GM23248 (cell line): ENCODE data around the gene NUP188. TPM values are rescaled to one million over a fixed set of nuclear protein-coding genes. Genes with fewer than 3 reads are reported as not detected.
A peak's percentile ranks its signal among the peaks of the same experiment; 100 is the strongest.

ENCODE experiments used
- DNase-seq: peaks from one replicate; pipeline ENCODE4 v3.0.0-alpha.2; 2015
- H2AFZ ChIP-seq: fragments of 200-600 bp; sonication (generic); 2 replicates; pipeline ENCODE4 v1.6.1; 2016; ENCODE audit warnings: antibody characterized with exemption
- H3F3A ChIP-seq: fragments of 200-600 bp; sonication (generic); 2 replicates; pipeline ENCODE4 v1.6.1; 2016; ENCODE audit warnings: mild to moderate bottlenecking, antibody characterized with exemption, mixed run types; ENCODE audit not compliant: insufficient read depth
- H3K27ac ChIP-seq: fragments of 200-600 bp; sonication (generic); 2 replicates; pipeline ENCODE4 v1.5.1; 2016; ENCODE audit warnings: mild to moderate bottlenecking
- H3K27me3 ChIP-seq: fragments of 200-600 bp; sonication (generic); replicated peaks from 2 replicates; pipeline ENCODE4 v1.6.1; 2016; ENCODE audit warnings: mild to moderate bottlenecking; ENCODE audit not compliant: insufficient read depth
- H3K36me3 ChIP-seq: fragments of 200-600 bp; sonication (generic); 2 replicates; pipeline ENCODE4 v1.6.1; 2016; ENCODE audit warnings: low read depth, mild to moderate bottlenecking
- H3K4me1 ChIP-seq: fragments of 200-600 bp; sonication (generic); 2 replicates; pipeline ENCODE4 v1.6.1; 2016; ENCODE audit warnings: mild to moderate bottlenecking; ENCODE audit not compliant: insufficient read depth
- H3K4me2 ChIP-seq: fragments of 200-600 bp; sonication (generic); one replicate; pipeline ENCODE4 v1.6.1; 2016; ENCODE audit warnings: mild to moderate bottlenecking; ENCODE audit not compliant: unreplicated experiment
- H3K4me3 ChIP-seq: fragments of 200-600 bp; sonication (generic); 2 replicates; pipeline ENCODE4 v1.5.1; 2016; ENCODE audit warnings: mild to moderate bottlenecking
- H3K79me2 ChIP-seq: fragments of 200-600 bp; sonication (generic); 2 replicates; pipeline ENCODE4 v1.6.1; 2016; ENCODE audit warnings: mild to moderate bottlenecking; ENCODE audit not compliant: insufficient read depth
- H3K9ac ChIP-seq: fragments of 200-600 bp; sonication (generic); 2 replicates; pipeline ENCODE4 v1.6.1; 2016; ENCODE audit warnings: mild to moderate bottlenecking
- H3K9me2 ChIP-seq: fragments of 200-600 bp; sonication (generic); 2 replicates; pipeline ENCODE4 v1.6.1; 2016; ENCODE audit warnings: mixed run types, mild to moderate bottlenecking, moderate library complexity; ENCODE audit not compliant: insufficient read depth
- H3K9me3 ChIP-seq: fragments of 200-600 bp; sonication (generic); one replicate; pipeline ENCODE4 v1.6.1; 2017; ENCODE audit warnings: low read depth
- H4K20me1 ChIP-seq: fragments of 200-600 bp; sonication (generic); 2 replicates; pipeline ENCODE4 v1.6.0; 2016; ENCODE audit not compliant: insufficient read depth
- EZH2 ChIP-seq: fragments of 200-600 bp; sonication (generic); IDR thresholded peaks from 2 replicates; pipeline ENCODE4 v1.6.1; 2018; ENCODE audit warnings: antibody characterized with exemption, mild to moderate bottlenecking; ENCODE audit not compliant: insufficient read depth, poor library complexity, severe bottlenecking
- EZH2phosphoT487 ChIP-seq: fragments of 200-600 bp; sonication (generic); IDR thresholded peaks from 2 replicates; pipeline ENCODE4 v1.6.1; 2018; ENCODE audit warnings: antibody characterized with exemption, moderate library complexity, mild to moderate bottlenecking, low read depth; ENCODE audit not compliant: insufficient read depth
- WGBS, 2 experiments: methylation state at CpG; one replicate each; pipeline ENCODE4 v1.1.6; 2015 to 2017; ENCODE audit warnings: low lambda C conversion rate in 2 of 2, low coverage in 1 of 2; ENCODE audit errors: missing lambda C conversion rate in 2 of 2; 5-methylcytosine and 5-hydroxymethylcytosine counted together
- in situ Hi-C: fragments of 300-500 bp; cut with MboI; formaldehyde crosslinking; loops from 2 replicates; pipeline ENCODE4 v1.15.0; 2020
- polyA plus RNA-seq: library from polyadenylated mRNA; unstranded; fragments of >200 nt; fragmentation: Nextera tagmentation; extraction: Ambion mirVana; gene quantifications from 2 replicates; pipeline ENCODE4 v1.2.1, GENCODE V29; 2016
- total RNA-seq: library from RNA; depleted of rRNA; stranded (reverse); fragments of >200 nt; shearing (Covaris generic); gene quantifications from 2 replicates; pipeline ENCODE4 v1.2.3, GENCODE V29; 2014

The NUP188 gene
- total and polyA plus RNA-seq, 2 experiments from 2014 or later: 24.9 to 45.9 TPM

DNA sequence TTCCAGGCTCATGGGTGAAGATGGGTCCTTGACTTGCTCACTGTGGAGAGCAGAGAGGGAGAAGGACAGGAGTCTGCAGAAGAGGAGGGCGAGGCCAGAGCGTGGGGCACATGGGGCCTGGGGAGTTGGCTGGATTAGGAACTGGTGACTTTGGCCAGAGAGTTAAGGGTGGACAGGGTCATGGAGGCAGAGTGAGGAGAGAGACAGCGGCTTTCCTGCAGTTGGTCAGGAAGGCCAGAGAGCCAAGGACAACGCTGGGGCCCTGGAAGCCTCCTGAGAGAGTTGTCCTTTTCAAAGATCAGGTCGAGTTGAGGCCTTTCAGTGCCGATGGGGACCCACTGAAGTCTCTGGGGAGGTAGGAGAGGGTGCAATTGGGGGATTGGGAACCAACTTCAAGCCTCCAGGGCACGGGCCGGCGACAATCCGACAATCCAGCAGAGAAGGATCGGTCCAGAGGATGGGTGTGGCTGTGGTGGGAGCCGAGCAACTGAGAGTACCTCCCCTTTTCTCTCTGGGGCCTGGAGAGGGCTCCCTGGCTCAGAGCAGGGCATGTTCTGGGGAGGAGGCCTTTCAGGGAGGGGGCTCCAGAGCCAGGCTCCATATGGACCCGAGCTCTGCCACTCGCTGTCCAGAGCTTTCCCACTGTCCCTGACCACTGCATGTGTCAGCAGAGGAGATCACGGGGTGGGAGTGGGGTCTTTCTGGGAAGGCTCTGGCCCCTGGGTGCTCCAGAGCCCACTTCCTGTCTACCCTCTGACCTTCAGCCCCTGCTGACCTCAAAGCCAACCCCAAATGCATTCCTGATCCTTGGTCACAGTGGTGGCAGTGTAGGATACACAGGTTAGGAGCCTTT is 34.2 kb upstream of the NUP188 start:
- Histone ChIP-seq H3K9ac (no peak overlapping the region), H3F3A (peaks cover 20% of the 10 kb centered on the region), H3K36me3 (peaks cover 10% of the 10 kb centered on the region; the same call in 1 of the 2 replicates), H3K79me2 (peaks cover 80% of the 10 kb centered on the region), H3K9me3 (no peaks in the 10 kb centered on the region), H3K27me3 (no peaks in the 10 kb centered on the region), H4K20me1 (no peaks in the 10 kb centered on the region), H3K27ac (peak overlapping the region; percentile 33), H3K4me3 (no peak overlapping the region), H3K9me2 (no peaks in the 10 kb centered on the region), H3K4me1 (peaks cover 41% of the 10 kb centered on the region), H3K4me2 (peak overlapping the region; percentile 77), H2AFZ (no peak overlapping the region)
- DNase-seq: peak; percentile 38
- TF ChIP-seq EZH2phosphoT487 (no peak), EZH2 (no peak)
- in situ Hi-C loops: no loop called here
- WGBS, 2 experiments: 38 to 41% methylated on average over 15 of the region's 15 CpGs

DNA sequence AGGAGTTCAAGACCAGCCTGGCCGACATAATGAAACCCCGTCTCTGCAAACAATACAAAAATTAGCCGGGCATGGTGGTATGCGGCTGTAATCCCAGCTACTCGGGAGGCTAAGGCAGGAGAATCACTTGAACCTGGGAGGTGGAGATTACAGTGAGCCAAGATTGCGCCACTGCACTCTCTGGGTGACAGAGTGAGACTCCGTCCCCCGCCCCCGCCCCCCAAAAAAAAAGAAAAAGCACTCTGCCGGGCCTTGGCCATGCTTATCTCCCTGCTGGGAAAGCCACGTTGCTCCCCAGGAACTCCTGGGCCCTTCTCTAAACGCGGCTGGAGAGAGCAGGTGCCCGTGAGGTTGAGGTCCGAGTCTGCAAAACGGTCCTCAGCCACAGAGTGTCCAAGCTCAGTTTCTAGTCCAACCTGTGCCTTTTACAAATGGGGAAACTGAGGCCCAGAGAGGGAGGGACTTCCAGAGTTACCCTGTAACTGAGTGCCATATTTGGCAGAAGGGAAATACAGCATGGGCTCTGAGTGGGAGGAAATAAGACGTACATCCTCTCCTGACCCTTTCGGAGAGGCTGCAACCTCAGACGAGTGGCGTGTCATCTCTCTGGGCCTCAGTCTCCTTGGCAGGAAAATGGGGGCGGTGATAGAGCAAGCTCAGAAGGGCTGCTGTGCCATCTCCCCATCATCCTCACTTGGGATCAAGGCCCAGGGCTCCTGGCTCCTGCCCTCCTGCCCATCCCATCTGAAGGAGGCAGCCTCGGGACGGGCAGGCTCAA is 33.3 kb upstream of the NUP188 start:
- TF ChIP-seq EZH2phosphoT487 (no peak), EZH2 (no peak)
- Histone ChIP-seq H3F3A (peaks cover 20% of the 10 kb centered on the region), H3K4me3 (no peak overlapping the region), H3K9me3 (no peaks in the 10 kb centered on the region), H3K4me2 (peak overlapping the region; percentile 77), H4K20me1 (no peaks in the 10 kb centered on the region), H2AFZ (no peak overlapping the region), H3K9me2 (no peaks in the 10 kb centered on the region), H3K4me1 (peaks cover 41% of the 10 kb centered on the region), H3K79me2 (peaks cover 71% of the 10 kb centered on the region), H3K36me3 (peaks cover 1% of the 10 kb centered on the region; the same call in 1 of the 2 replicates), H3K27me3 (no peaks in the 10 kb centered on the region), H3K27ac (no peak overlapping the region), H3K9ac (no peak overlapping the region)
- no peak for DNase-seq
- WGBS, 2 experiments: 87 to 88% methylated on average over 19 to 23 of the region's 23 CpGs
- in situ Hi-C loops: no loop called here

DNA sequence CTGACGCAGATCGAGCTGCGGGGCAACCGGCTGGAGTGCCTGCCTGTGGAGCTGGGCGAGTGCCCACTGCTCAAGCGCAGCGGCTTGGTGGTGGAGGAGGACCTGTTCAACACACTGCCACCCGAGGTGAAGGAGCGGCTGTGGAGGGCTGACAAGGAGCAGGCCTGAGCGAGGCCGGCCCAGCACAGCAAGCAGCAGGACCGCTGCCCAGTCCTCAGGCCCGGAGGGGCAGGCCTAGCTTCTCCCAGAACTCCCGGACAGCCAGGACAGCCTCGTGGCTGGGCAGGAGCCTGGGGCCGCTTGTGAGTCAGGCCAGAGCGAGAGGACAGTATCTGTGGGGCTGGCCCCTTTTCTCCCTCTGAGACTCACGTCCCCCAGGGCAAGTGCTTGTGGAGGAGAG is 31.3 kb upstream of the NUP188 start:
- Histone ChIP-seq H3K36me3 (no peaks in the 10 kb centered on the region; the same call in 1 of the 2 replicates), H3K4me1 (peaks cover 43% of the 10 kb centered on the region), H3K4me3 (no peak overlapping the region), H3K79me2 (peaks cover 51% of the 10 kb centered on the region), H4K20me1 (no peaks in the 10 kb centered on the region), H3K9me2 (no peaks in the 10 kb centered on the region), H3K4me2 (no peak overlapping the region), H3K27me3 (no peaks in the 10 kb centered on the region), H3F3A (peaks cover 22% of the 10 kb centered on the region), H2AFZ (no peak overlapping the region), H3K27ac (peak overlapping the region; percentile 37), H3K9ac (peak overlapping the region; percentile 50; the same call in 1 of the 2 replicates), H3K9me3 (no peaks in the 10 kb centered on the region)
- DNase-seq: peak; percentile 74
- no peak for TF ChIP-seq EZH2phosphoT487
- TF ChIP-seq EZH2: no peak
- 37 to 55% methylated on average over 17 to 18 of the region's 18 CpGs for WGBS, 2 experiments
- in situ Hi-C loops: no loop called here

DNA sequence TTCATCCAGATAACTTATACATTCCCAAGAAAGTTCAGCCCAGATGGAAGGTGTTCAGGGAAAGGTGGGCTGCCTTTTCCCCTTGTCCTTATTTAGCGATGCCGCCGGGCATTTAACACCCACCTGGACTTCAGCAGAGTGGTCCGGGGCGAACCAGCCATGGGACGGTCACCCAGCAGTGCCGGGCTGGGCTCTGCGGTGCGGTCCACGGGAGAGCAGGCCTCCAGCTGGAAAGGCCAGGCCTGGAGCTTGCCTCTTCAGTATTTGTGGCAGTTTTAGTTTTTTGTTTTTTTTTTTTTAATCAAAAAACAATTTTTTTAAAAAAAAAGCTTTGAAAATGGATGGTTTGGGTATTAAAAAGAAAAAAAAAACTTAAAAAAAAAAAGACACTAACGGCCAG is 30.8 kb upstream of the NUP188 start:
- H3K4me1 ChIP-seq: peaks cover 40% of the 10 kb centered on the region
- H3K27ac ChIP-seq: peak overlapping the region; percentile 37
- H4K20me1 ChIP-seq: no peaks in the 10 kb centered on the region
- peak overlapping the region; percentile 50 for H3K9ac ChIP-seq
- H3K9me2 ChIP-seq: no peaks in the 10 kb centered on the region
- DNase-seq: no peak
- H3K27me3 ChIP-seq: no peaks in the 10 kb centered on the region
- WGBS, 2 experiments: 65 to 66% methylated on average over 11 of the region's 11 CpGs
- peaks cover 16% of the 10 kb centered on the region for H3F3A ChIP-seq
- TF ChIP-seq EZH2phosphoT487: no peak
- TF ChIP-seq EZH2: no peak
- no peaks in the 10 kb centered on the region for H3K9me3 ChIP-seq
- H3K4me3 ChIP-seq: no peak overlapping the region
- in situ Hi-C loops: no loop called here
- no peaks in the 10 kb centered on the region; the same call in 1 of the 2 replicates for H3K36me3 ChIP-seq
- peaks cover 48% of the 10 kb centered on the region for H3K79me2 ChIP-seq
- H2AFZ ChIP-seq: peak overlapping the region; percentile 48; the same call in 1 of the 2 replicates
- H3K4me2 ChIP-seq: no peak overlapping the region
